Measurements from ENCODE around the gene TMOD2.

DNA sequence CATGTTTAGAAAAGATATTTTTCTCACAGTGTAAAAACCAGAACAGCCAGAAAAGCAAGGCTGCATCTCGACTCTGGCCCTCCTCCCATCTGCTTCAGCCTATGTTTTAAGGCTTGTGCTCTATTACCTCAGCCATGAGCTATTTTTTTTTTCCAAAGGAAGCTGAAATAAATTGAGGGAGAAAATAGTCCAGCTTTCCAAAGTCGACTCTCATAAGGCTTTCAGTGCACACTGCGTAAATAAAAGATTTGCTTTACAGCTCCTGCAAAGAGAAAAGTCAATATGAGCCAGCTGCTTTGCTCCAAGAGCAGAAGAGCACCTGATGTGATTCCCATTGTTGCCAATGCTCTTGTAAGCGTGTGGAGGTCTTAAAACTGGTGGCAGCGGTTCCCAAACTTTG, 43.4 kb upstream of the TMOD2 start:
- TF ChIP-seq, protein P1, sequence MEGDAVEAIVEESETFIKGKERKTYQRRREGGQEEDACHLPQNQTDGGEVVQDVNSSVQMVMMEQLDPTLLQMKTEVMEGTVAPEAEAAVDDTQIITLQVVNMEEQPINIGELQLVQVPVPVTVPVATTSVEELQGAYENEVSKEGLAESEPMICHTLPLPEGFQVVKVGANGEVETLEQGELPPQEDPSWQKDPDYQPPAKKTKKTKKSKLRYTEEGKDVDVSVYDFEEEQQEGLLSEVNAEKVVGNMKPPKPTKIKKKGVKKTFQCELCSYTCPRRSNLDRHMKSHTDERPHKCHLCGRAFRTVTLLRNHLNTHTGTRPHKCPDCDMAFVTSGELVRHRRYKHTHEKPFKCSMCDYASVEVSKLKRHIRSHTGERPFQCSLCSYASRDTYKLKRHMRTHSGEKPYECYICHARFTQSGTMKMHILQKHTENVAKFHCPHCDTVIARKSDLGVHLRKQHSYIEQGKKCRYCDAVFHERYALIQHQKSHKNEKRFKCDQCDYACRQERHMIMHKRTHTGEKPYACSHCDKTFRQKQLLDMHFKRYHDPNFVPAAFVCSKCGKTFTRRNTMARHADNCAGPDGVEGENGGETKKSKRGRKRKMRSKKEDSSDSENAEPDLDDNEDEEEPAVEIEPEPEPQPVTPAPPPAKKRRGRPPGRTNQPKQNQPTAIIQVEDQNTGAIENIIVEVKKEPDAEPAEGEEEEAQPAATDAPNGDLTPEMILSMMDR (conservative IDR thresholded peaks at IDR 0.05; ENCODE audit: low read length) = no peak
- TF ChIP-seq EZH2phosphoT487 (IDR thresholded peaks at IDR 0.05; ENCODE audit: borderline replicate concordance, low read depth, low read length) = no peak

Data from OCI-LY7 (cell line).